GM18499 (cell line): ENCODE data around the gene GLRA3.
"Not testable (repeated sequence)": the region's sequence is repeated elsewhere in the genome, so short reads cannot be mapped to it uniquely, and the experiment has no call there.

ENCODE experiments used
- ATAC-seq: cut with Tn5 transposase; IDR thresholded peaks from one replicate; pipeline ENCODE4 v1.9.1; 2021; ENCODE audit warnings: moderate number of reproducible peaks; ENCODE audit not compliant: insufficient read depth, unreplicated experiment

The GLRA3 gene

GRCh38 chr4:174669270-174669669 is 159.8 kb downstream of the GLRA3 start:
- no peak for ATAC-seq

GRCh38 chr4:174665799-174666198 is 163.2 kb downstream of the GLRA3 start:
- no peak for ATAC-seq

DNA sequence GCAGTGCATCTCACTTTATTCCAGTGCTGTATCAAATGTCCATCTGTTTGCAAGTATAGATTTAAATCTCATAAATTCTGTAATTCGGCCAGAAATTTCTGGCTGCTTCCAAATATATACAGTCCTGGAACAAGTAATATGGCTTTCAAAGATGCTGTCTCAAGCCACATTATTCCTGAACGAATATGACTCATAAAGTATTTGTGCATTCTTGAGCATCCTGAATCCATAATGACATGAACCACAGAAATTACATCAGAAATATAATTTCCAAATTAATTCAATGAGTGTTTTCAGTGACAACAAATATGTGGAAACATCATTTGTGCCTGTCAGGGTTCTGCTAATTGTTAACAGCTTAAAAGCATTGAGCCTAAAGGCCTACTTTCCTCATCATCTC is 165.8 kb downstream of the GLRA3 start:
- ATAC-seq = no peak

- no peak for ATAC-seq
Measured at GRCh38 chr4:174658246-174658645, 170.8 kb downstream of the GLRA3 start.

DNA sequence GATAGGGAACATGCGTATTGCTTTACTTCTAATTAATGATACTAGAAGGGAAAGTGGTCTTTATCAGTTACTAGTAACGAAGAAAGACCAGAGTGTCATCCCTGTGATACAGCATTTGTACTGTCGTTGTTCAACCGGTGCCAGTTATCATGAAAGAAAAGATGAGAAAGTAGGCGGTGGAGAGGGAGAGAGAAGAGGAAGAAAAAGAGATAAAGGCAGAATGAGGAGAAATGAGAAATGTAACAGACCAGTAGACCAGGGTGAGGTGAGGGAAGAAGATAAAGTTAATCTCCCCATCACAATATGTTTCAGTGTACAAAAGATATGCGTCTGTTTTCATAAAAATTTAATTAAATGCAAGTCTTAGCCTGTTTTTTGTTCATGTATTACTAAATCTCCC is 171.6 kb downstream of the GLRA3 start:
- ATAC-seq = no peak

- no peak for ATAC-seq
Measured at GRCh38 chr4:174654634-174655033, 174.4 kb downstream of the GLRA3 start.

DNA sequence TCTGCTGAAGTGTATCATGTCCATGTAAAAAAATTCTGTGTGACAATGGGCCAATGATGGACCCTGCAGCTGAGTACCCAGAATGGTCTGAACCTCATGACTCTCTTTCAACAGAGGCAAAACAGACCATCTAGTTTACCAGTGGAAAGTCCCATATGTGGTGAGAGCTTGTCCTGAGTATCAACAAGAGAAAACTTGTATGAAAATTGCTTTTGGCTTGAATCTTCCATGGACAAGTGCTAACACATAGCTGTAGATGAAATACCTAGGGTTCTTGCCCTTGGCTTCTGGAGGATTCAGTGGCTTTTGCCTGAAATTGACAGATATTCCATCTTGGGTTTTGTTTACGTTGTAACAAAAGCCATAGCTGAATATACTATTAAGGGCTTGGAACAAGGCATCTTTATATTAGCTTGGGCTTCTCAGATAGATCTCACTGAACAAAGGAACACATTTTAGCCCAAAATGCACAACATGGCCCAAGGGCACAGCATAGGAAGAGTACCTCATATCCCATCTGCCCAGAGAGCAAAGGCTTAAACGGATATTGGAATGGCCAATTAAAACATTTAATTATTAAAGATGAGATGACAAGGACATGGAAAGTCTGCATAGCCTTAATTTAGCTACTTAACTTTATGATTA is 178.2 kb downstream of the GLRA3 start:
- no peak for ATAC-seq

DNA sequence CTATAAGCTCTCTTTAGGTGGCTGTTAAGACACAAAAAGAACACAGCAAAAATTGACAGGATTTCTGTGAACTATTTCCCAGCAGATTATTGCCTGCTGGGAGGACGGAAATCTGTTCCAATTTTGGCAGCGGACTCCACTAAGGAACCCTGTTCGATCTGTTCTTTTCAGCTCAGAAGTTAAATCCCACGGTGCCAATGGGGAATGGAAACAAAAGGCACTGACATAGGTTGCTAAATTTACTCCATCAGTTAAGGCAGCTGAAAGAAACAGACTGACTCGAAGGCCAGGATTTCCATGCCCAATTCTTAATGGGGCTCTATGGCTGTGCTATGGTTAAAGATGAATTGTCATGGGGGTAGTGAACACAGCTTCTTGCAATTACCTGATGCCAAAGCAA is 180.2 kb downstream of the GLRA3 start:
- ATAC-seq = no peak

DNA sequence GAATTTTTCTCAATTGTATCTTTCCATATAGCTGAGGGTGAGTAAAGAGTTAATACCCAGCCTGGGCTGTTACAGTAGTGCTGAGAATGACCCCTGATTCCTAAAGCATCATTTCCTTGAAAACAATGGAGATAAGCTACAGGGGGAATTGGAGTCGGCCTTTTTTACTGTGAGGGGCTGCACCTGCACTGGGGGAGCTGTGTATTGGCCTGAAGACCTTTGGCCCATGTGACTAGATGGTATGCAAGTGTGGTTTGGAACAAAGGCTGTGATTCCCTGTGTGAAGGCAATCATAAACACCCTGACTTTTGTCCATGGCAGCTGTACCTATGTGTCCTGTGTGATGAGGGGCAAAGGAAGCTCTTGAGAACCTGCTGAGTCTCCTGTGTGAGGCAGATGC is 182.7 kb downstream of the GLRA3 start:
- no peak for ATAC-seq

GRCh38 chr4:174640146-174640545 is 188.9 kb downstream of the GLRA3 start:
- ATAC-seq = no peak

DNA sequence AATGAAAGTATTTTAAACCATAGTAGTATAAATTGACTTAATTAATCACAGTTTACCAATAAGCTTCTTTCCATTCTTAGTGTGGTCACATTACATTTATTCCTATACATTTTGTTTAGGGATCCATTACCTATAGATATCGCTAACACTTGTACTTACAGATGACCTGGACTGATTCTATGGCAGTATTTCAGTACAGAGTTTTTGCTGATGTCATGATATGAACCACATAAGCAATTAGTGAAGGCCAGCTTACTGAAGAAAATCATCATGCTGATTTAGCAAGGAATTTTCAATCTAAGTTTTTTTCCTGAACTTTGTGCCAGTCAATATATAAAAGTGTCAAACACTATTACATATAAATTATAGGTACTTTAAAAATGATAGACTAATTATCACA is 193.3 kb downstream of the GLRA3 start:
- no peak for ATAC-seq

GRCh38 chr4:174633399-174633798 is 195.6 kb downstream of the GLRA3 start:
- no peak for ATAC-seq

- no peak for ATAC-seq
Measured at GRCh38 chr4:174631901-174632758, 196.9 kb downstream of the GLRA3 start.

GRCh38 chr4:174629907-174630450 is 199.1 kb downstream of the GLRA3 start:
- not testable (repeated sequence) for ATAC-seq

GRCh38 chr4:174629265-174629664 is 199.8 kb downstream of the GLRA3 start:
- no peak for ATAC-seq

GRCh38 chr4:174628191-174628590 is 200.9 kb downstream of the GLRA3 start:
- no peak for ATAC-seq

GRCh38 chr4:174627473-174627872 is 201.6 kb downstream of the GLRA3 start:
- ATAC-seq = no peak

DNA sequence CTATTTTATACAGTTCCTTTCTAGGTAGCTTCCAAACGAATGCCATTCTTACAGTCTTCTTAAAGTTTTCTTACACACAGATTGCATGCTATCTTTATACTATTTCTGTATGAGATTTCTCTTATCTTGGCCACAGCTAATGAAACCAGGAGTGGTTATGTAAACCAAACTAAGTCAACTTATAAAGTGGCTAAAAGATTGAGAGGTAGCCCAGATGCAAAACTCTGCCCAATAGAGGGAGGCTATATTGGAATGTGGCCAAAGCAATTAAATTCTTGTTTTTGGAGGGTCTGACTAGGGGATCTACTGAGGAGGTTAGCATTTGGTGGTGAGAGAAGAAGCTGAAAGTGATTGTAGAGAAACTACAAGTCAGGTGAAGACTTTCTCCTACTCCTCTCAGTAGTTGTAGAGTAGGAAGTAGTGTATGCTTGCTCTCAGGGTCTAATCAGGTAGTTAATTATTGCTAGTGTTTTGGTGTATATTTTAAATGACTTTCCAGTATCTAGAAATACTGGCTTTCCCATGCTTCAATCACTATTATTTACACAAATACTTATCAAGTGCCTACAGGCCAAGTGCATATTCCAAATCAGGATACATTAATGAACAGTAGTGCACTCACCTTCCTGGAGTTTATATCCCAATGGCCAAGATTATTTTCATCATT is 202.6 kb downstream of the GLRA3 start:
- ATAC-seq = no peak

- no peak for ATAC-seq
Measured at GRCh38 chr4:174616661-174617060, 212.4 kb downstream of the GLRA3 start.

GRCh38 chr4:174613979-174614378 is 215.1 kb downstream of the GLRA3 start:
- ATAC-seq = no peak

- ATAC-seq = no peak
Measured at GRCh38 chr4:174611792-174612191, 217.3 kb downstream of the GLRA3 start.
